K562 (cell line): ENCODE results near the gene MXRA7. TPM values are rescaled to one million over a fixed set of nuclear protein-coding genes. Genes with fewer than 3 reads are reported as not detected.

Experiments
- CBFA2T3 ChIP-seq: fragments of 450-650 bp; IDR thresholded peaks from 2 replicates; pipeline ENCODE4 v1.6.1; 2017
- CREM ChIP-seq: IDR thresholded peaks from 2 replicates; pipeline ENCODE4 v1.6.1; 2014; ENCODE audit warnings: antibody characterized with exemption, low read depth
- FOXJ3 ChIP-seq: sonication (generic); formaldehyde crosslinking; IDR thresholded peaks from 2 replicates; pipeline ENCODE4 v1.4.0; 2020; ENCODE audit warnings: mild to moderate bottlenecking, missing genetic modification reagents
- HDAC6 ChIP-seq: IDR thresholded peaks from 2 replicates; pipeline ENCODE4 v1.6.1; 2012; ENCODE audit warnings: low read depth, mild to moderate bottlenecking, control low read depth, inconsistent platforms, low read length, moderate library complexity
- ILF3 ChIP-seq: fragments of 450-650 bp; IDR thresholded peaks from 2 replicates; pipeline ENCODE4 v1.6.1; 2018; ENCODE audit warnings: antibody characterized with exemption, mild to moderate bottlenecking, moderate library complexity, borderline replicate concordance
- KDM4B ChIP-seq, 2 experiments: fragments of 450-650 bp in 1 of 2; sonication (generic) in 1 of 2; IDR thresholded peaks; 2 replicates each; pipeline ENCODE4 v1.6.1; 2016 to 2017; ENCODE audit warnings: borderline replicate concordance in 2 of 2, antibody characterized with exemption in 1 of 2, low read depth in 1 of 2, mild to moderate bottlenecking in 1 of 2
- KLF1 ChIP-seq: fragments of 450-650 bp; IDR thresholded peaks from 2 replicates; pipeline ENCODE4 v1.6.1; 2016; ENCODE audit warnings: missing genetic modification characterization, missing compliant biosample characterization
- MAX ChIP-seq: sonication (generic); formaldehyde crosslinking; IDR thresholded peaks from 2 replicates; pipeline ENCODE4 v1.9.0; 2022; ENCODE audit warnings: mild to moderate bottlenecking, missing genetic modification reagents
- MTF1 ChIP-seq: fragments of 250-450 bp; sonication (Bioruptor Pico); IDR thresholded peaks from 2 replicates; pipeline ENCODE4 v1.9.0; 2021; ENCODE audit warnings: moderate library complexity, mild to moderate bottlenecking, inconsistent platforms, borderline replicate concordance
- NFIC ChIP-seq: fragments of 450-650 bp; IDR thresholded peaks from 2 replicates; pipeline ENCODE4 v1.6.1; 2017; ENCODE audit warnings: mild to moderate bottlenecking, inconsistent platforms
- NONO ChIP-seq, 2 experiments: fragments of 200-400 bp in 1 of 2; fragments of 450-650 bp in 1 of 2; formaldehyde crosslinking in 1 of 2; IDR thresholded peaks; 2 replicates each; pipeline ENCODE4 v1.6.1; 2017; ENCODE audit warnings: low read depth in 2 of 2, mild to moderate bottlenecking in 2 of 2, moderate library complexity in 2 of 2, low read length in 1 of 2
- POLR2H ChIP-seq: IDR thresholded peaks from 2 replicates; pipeline ENCODE4 v1.6.1; 2016; ENCODE audit warnings: missing genetic modification characterization, low read depth, mild to moderate bottlenecking, control low read depth, missing compliant biosample characterization, moderate library complexity
- PPARD ChIP-seq: fragments of 250-450 bp; sonication (Bioruptor Pico); IDR thresholded peaks from 2 replicates; pipeline ENCODE4 v1.8.0; 2022; ENCODE audit warnings: inconsistent platforms, mild to moderate bottlenecking, moderate library complexity
- RCOR1 ChIP-seq, 2 experiments: IDR thresholded peaks; 2 replicates each; pipeline ENCODE4 v1.6.1; 2012; ENCODE audit warnings: low read depth in 2 of 2, low read length in 2 of 2, borderline replicate concordance in 1 of 2, improper control_type of control experiment in 1 of 2
- SAP30 ChIP-seq: fragments of 200-600 bp; sonication (generic); IDR thresholded peaks from 2 replicates; pipeline ENCODE4 v1.6.1; 2012; ENCODE audit warnings: borderline replicate concordance, low read depth, mild to moderate bottlenecking, moderate library complexity, low read length, control low read depth, inconsistent platforms; ENCODE audit not compliant: insufficient read depth, poor library complexity, severe bottlenecking
- SLC30A9 ChIP-seq: fragments of 250-450 bp; sonication (Bioruptor Pico); IDR thresholded peaks from 2 replicates; pipeline ENCODE4 v1.8.0; 2022; ENCODE audit warnings: mild to moderate bottlenecking, moderate library complexity
- SMARCA4 ChIP-seq: fragments of 450-650 bp; IDR thresholded peaks from 2 replicates; pipeline ENCODE4 v1.6.1; 2016
- SRSF3 ChIP-seq: fragments of 200-400 bp; formaldehyde crosslinking; IDR thresholded peaks from 2 replicates; pipeline ENCODE4 v1.6.1; 2016; ENCODE audit warnings: mild to moderate bottlenecking, low read length, moderate library complexity; ENCODE audit not compliant: insufficient read depth
- TARDBP ChIP-seq: fragments of 450-650 bp; IDR thresholded peaks from 2 replicates; pipeline ENCODE4 v1.6.1; 2016
- TCF3 ChIP-seq: sonication (generic); formaldehyde crosslinking; IDR thresholded peaks from 2 replicates; pipeline ENCODE4 v1.4.0; 2020; ENCODE audit warnings: mild to moderate bottlenecking, missing genetic modification reagents
- THRB ChIP-seq: fragments of 450-650 bp; formaldehyde crosslinking; conservative IDR thresholded peaks from 2 replicates; pipeline ENCODE4 v1.4.0; 2022; ENCODE audit warnings: mild to moderate bottlenecking, missing genetic modification characterization
- U2AF1 ChIP-seq: fragments of 200-400 bp; formaldehyde crosslinking; optimal IDR thresholded peaks from 2 replicates; pipeline ENCODE3; 2017; ENCODE audit warnings: mild to moderate bottlenecking, low read depth, low read length, moderate library complexity
- ZBED1 ChIP-seq: IDR thresholded peaks from 2 replicates; pipeline ENCODE4 v1.6.1; 2014
- ZBTB1 ChIP-seq: sonication (generic); formaldehyde crosslinking; IDR thresholded peaks from 2 replicates; pipeline ENCODE4 v1.8.1; 2023; ENCODE audit warnings: missing genetic modification reagents, low read depth, mild to moderate bottlenecking, borderline replicate concordance
- ZNF316 ChIP-seq: fragments of 450-650 bp; IDR thresholded peaks from 2 replicates; pipeline ENCODE4 v1.6.1; 2016
- ZNF347 ChIP-seq: fragments of 450-650 bp; formaldehyde crosslinking; IDR thresholded peaks from 2 replicates; pipeline ENCODE4 v1.4.0; 2020; ENCODE audit warnings: low read depth, mild to moderate bottlenecking, moderate library complexity
- polyA plus RNA-seq, 8 experiments: library from polyadenylated mRNA; depleted of rRNA in 4 of 8; stranded (reverse) in 5 of 8; unstranded in 3 of 8; fragments of >200 nt; fragmentation: Nextera tagmentation in 2 of 8; fragmentation: Illumina TruSeq in 1 of 8; extraction: Ambion mirVana in 2 of 8; extraction: Trizol in 1 of 8; gene quantifications; 2 replicates each; pipeline versions ENCODE4 v1.2.1 to v1.2.3, GENCODE V29; 2011 to 2014; ENCODE audit warnings: inconsistent platforms in 1 of 8, missing spikeins in 1 of 8
- total RNA-seq, 7 experiments: library from RNA; depleted of rRNA in 6 of 7; stranded (reverse); fragments of >200 nt in 6 of 7; fragmentation: Illumina TruSeq in 2 of 7; extraction: Trizol in 2 of 7; gene quantifications; 2 replicates each; pipeline versions ENCODE4 v1.2.1 to v1.2.3, GENCODE V29; 2011 to 2021; ENCODE audit warnings: low replicate concordance in 1 of 7
- TF ChIP-seq, protein P1 (sequence below): fragments of 250-450 bp; sonication (Bioruptor Pico); IDR thresholded peaks from 2 replicates; pipeline ENCODE4 v1.5.0; 2021

MXRA7 gene
- total and polyA plus RNA-seq, 9 of the 15 experiments (the other 6 are each of a cell fraction or from before 2014, with no cell fraction given), result 2.6 to 38.4 (median 14.3) TPM

DNA sequence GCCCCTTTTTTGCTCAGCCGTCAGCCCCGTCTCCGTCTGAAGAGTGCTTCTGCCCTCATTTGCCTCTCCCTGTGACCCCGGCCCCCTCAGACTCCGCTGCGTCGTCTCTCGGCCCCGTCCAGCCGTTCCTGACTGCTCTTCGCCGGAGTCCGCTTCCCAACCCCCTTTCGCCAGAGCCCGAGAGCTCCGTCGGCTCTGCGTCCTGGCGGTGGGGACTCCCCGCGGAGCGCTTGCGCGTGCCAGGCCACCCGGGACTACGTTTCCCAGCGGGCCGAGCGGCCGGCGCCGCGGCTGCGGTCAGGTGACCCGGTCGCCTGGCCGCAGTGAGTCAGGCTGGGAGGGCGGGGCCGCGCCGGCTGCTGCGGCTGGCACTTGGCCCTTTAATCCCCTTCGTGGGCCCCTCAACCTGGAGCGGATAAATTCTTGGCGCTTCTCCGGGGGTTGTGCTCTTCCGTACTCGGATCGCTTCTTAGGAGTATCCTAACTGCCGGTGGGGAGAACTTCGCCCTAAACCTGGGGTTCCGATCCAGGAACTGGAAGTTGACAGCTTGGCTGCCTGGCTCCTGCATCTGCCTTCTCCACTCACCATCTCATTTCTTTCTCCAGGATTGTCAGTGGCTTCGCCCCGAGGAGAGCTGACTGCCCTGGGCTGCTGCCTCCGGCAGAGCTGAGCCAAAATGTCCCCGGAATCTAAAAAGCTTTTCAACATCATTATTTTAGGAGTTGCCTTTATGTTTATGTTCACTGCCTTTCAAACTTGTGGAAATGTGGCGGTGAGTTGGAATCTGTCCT lies 27.1 kb upstream of the MXRA7 start, which contains the start of gene MFSD11 (continued):
- TF ChIP-seq THRB (CRISPR knock-in tag) (no peak), CREM (peak; percentile 84), SAP30 (peak; percentile 83), MAX (peak; percentile 86), POLR2H (no peak), ZNF316 (no peak), MTF1 (CRISPR knock-in tag) (no peak), TARDBP (no peak), FOXJ3 (CRISPR knock-in tag) (no peak), TCF3 (CRISPR knock-in tag) (no peak; the same call in 1 of the 2 replicates), ZBTB1 (CRISPR knock-in tag) (no peak), ZBED1 (no peak), HDAC6 (no peak), KDM4B (IDR thresholded peaks at IDR 0.05; ENCODE audit: borderline replicate concordance in 2 of 2, low read depth in 1 of 2) (no peak), RCOR1 (IDR thresholded peaks at IDR 0.05; ENCODE audit: borderline replicate concordance in 1 of 2, low read depth in 2 of 2, low read length in 2 of 2) (no peak), SLC30A9 (no peak), NONO (IDR thresholded peaks at IDR 0.05; ENCODE audit: low read depth in 2 of 2, low read length in 1 of 2) (peak in 1 of 2 experiments; percentile 40; a peak in 2 of 4 replicates), PPARD (CRISPR knock-in tag) (no peak), SMARCA4 (no peak; the same call in 1 of the 2 replicates), CBFA2T3 (peak; percentile 24; the same call in 1 of the 2 replicates), SRSF3 (no peak), ILF3 (no peak), KLF1 (tag) (peak; percentile 64; the same call in 1 of the 2 replicates), ZNF347 (no peak), NFIC (peak; percentile 81), U2AF1 (no peak)
- TF ChIP-seq, protein P1, sequence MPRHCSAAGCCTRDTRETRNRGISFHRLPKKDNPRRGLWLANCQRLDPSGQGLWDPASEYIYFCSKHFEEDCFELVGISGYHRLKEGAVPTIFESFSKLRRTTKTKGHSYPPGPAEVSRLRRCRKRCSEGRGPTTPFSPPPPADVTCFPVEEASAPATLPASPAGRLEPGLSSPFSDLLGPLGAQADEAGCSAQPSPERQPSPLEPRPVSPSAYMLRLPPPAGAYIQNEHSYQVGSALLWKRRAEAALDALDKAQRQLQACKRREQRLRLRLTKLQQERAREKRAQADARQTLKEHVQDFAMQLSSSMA (CRISPR knock-in tag), result no peak
